Liver (tissue), 9 donors: ENCODE results near the gene OR5L2. TPM values are rescaled to one million over a fixed set of nuclear protein-coding genes. Genes with fewer than 3 reads are reported as not detected.

Experiments
- DNase-seq: peaks from one replicate; pipeline ENCODE4 v3.0.0-alpha.2; 2017; ENCODE audit warnings: low spot score
- H3K27ac ChIP-seq, 2 donors: one replicate each; pipeline ENCODE4 v1.7.0; 2013; ENCODE audit warnings: inconsistent platforms in 2 of 2, low read length in 2 of 2, control low read depth in 1 of 2, low read depth in 1 of 2, mild to moderate bottlenecking in 1 of 2
- H3K27me3 ChIP-seq, 4 donors: one replicate each; pipeline versions ENCODE4 v1.6.1 to v1.7.0; 2013; ENCODE audit warnings: low read length in 3 of 4, inconsistent platforms in 1 of 4, mild to moderate bottlenecking in 1 of 4, moderate library complexity in 1 of 4; ENCODE audit not compliant: control insufficient read depth in 4 of 4, insufficient read depth in 4 of 4
- H3K36me3 ChIP-seq, 4 donors: one replicate each; pipeline versions ENCODE4 v1.6.1 to v1.7.0; 2013; ENCODE audit warnings: low read length in 3 of 4, mild to moderate bottlenecking in 3 of 4, low read depth in 1 of 4, moderate library complexity in 1 of 4; ENCODE audit not compliant: control insufficient read depth in 4 of 4, insufficient read depth in 3 of 4
- H3K4me1 ChIP-seq, 4 donors: one replicate each; pipeline versions ENCODE4 v1.6.1 to v1.7.0; 2013; ENCODE audit warnings: low read length in 3 of 4, mild to moderate bottlenecking in 3 of 4, moderate library complexity in 1 of 4; ENCODE audit not compliant: control insufficient read depth in 4 of 4, insufficient read depth in 4 of 4
- H3K4me3 ChIP-seq, 3 donors: one replicate each; pipeline versions ENCODE4 v1.6.1 to v1.7.0; 2013; ENCODE audit warnings: low read length in 3 of 3, control low read depth in 1 of 3, low read depth in 1 of 3, mild to moderate bottlenecking in 1 of 3
- H3K9ac ChIP-seq, 2 donors: one replicate each; pipeline ENCODE4 v1.7.0; 2013; ENCODE audit warnings: low read length in 2 of 2, mild to moderate bottlenecking in 2 of 2, moderate library complexity in 2 of 2, control low read depth in 1 of 2, low read depth in 1 of 2
- H3K9me3 ChIP-seq, 4 donors: one replicate each; pipeline versions ENCODE4 v1.6.1 to v1.7.0; 2013; ENCODE audit warnings: low read length in 3 of 4; ENCODE audit not compliant: control insufficient read depth in 4 of 4
- ATF3 ChIP-seq: IDR thresholded peaks from 2 replicates; pipeline ENCODE4 v1.6.1; 2016; ENCODE audit warnings: antibody characterized with exemption
- CTCF ChIP-seq: fragments of 150-350 bp; IDR thresholded peaks from 2 replicates; pipeline ENCODE4 v1.5.1; 2017; ENCODE audit warnings: improper control_type of control experiment, low read depth, low read length; ENCODE audit not compliant: missing input control
- EGR1 ChIP-seq, 2 donors: IDR thresholded peaks; 2 replicates each; pipeline ENCODE4 v1.6.1; 2016 to 2018; ENCODE audit warnings: antibody characterized with exemption in 2 of 2, low read depth in 2 of 2
- FOXA1 ChIP-seq: IDR thresholded peaks from 2 replicates; pipeline ENCODE4 v1.6.1; 2016; ENCODE audit warnings: antibody characterized with exemption
- FOXA2 ChIP-seq: IDR thresholded peaks from 2 replicates; pipeline ENCODE4 v1.6.1; 2016; ENCODE audit warnings: antibody characterized with exemption
- GABPA ChIP-seq, 2 donors: IDR thresholded peaks in 1 of 2; conservative IDR thresholded peaks in 1 of 2; 2 replicates each; pipeline ENCODE4 v1.6.1; 2016; ENCODE audit warnings: antibody characterized with exemption in 2 of 2, mild to moderate bottlenecking in 1 of 2, moderate library complexity in 1 of 2
- HNF4A ChIP-seq, 2 donors: conservative IDR thresholded peaks; 2 replicates each; pipeline ENCODE4 v1.6.1; 2016; ENCODE audit warnings: antibody characterized with exemption in 2 of 2, mild to moderate bottlenecking in 2 of 2
- HNF4G ChIP-seq: IDR thresholded peaks from 2 replicates; pipeline ENCODE4 v1.6.1; 2016; ENCODE audit warnings: antibody characterized with exemption
- JUND ChIP-seq, 2 donors: IDR thresholded peaks; 2 replicates each; pipeline ENCODE4 v1.6.1; 2016; ENCODE audit warnings: antibody characterized with exemption in 2 of 2
- MAX ChIP-seq: IDR thresholded peaks from 2 replicates; pipeline ENCODE4 v1.6.1; 2016; ENCODE audit warnings: antibody characterized with exemption
- NR2F2 ChIP-seq: IDR thresholded peaks from 2 replicates; pipeline ENCODE4 v1.6.1; 2016; ENCODE audit warnings: antibody characterized with exemption
- RAD21 ChIP-seq, 2 donors: IDR thresholded peaks; 2 replicates each; pipeline ENCODE4 v1.6.1; 2016; ENCODE audit warnings: antibody characterized with exemption in 2 of 2, mild to moderate bottlenecking in 2 of 2
- REST ChIP-seq: IDR thresholded peaks from 2 replicates; pipeline ENCODE4 v1.6.1; 2016; ENCODE audit warnings: antibody characterized with exemption, mild to moderate bottlenecking
- RXRA ChIP-seq, 2 donors: IDR thresholded peaks; 2 replicates each; pipeline ENCODE4 v1.6.1; 2017 to 2018; ENCODE audit warnings: antibody characterized with exemption in 2 of 2, mild to moderate bottlenecking in 1 of 2
- TAF1 ChIP-seq: conservative IDR thresholded peaks from 2 replicates; pipeline ENCODE4 v1.6.1; 2016; ENCODE audit warnings: antibody characterized with exemption, mild to moderate bottlenecking
- YY1 ChIP-seq: IDR thresholded peaks from 2 replicates; pipeline ENCODE4 v1.6.1; 2016; ENCODE audit warnings: antibody characterized with exemption, mild to moderate bottlenecking
- ZBTB33 ChIP-seq: IDR thresholded peaks from 2 replicates; pipeline ENCODE4 v1.6.1; 2016; ENCODE audit warnings: antibody characterized with exemption
- WGBS: extraction: QIAGEN DNeasy Blood & Tissue Kit; methylation state at CpG from one replicate; pipeline ENCODE4 v1.1.7; 2013; 5-methylcytosine and 5-hydroxymethylcytosine counted together
- polyA plus RNA-seq, 2 donors: library from polyadenylated mRNA; stranded (reverse) in 1 of 2; unstranded in 1 of 2; fragments of 200-250 nt in 1 of 2; fragments of >200 nt in 1 of 2; fragmentation: Nextera tagmentation in 1 of 2; extraction: Ambion mirVana in 1 of 2; gene quantifications; one replicate each; pipeline versions ENCODE4 v1.2.1 to v1.2.3, GENCODE V29; 2013 to 2015
- total RNA-seq, 2 donors: library from RNA; depleted of rRNA; stranded (reverse); fragments of >200 nt; gene quantifications; one replicate each; pipeline ENCODE4 v1.2.3, GENCODE V29; 2014
- donor health status: healthy.
- donor health status: healthy.
- donor health status: healthy.
- donor health status: healthy.
- donor health status: healthy.

The OR5L2 gene
- total and polyA plus RNA-seq, 4 donors: not detected

GRCh38 chr11:55847453-55847852 is 20.4 kb downstream of the OR5L2 start:
- 30% methylated on average over 2 of the region's 2 CpGs for WGBS
- TF ChIP-seq ATF3 (no peak), EGR1 (IDR thresholded peaks at IDR 0.05; ENCODE audit: low read depth in 2 of 2) (no peak), RXRA (IDR thresholded peaks at IDR 0.05) (no peak), HNF4A (conservative IDR thresholded peaks at IDR 0.05) (no peak), GABPA (IDR thresholded peaks at IDR 0.05 in 1 of 2, conservative IDR thresholded peaks at IDR 0.05 in 1 of 2) (no peak), HNF4G (no peak), FOXA2 (no peak), TAF1 (no peak), RAD21 (IDR thresholded peaks at IDR 0.05) (no peak), FOXA1 (no peak), ZBTB33 (no peak), MAX (no peak), REST (no peak), NR2F2 (no peak), YY1 (no peak), CTCF (no peak)

GRCh38 chr11:55849037-55849436 is 22.0 kb downstream of the OR5L2 start:
- no peak overlapping the region for H3K27ac ChIP-seq
- H3K4me1 ChIP-seq: no peaks in the 10 kb centered on the region
- H3K27me3 ChIP-seq: no peaks in the 10 kb centered on the region
- DNase-seq: no peak
- no peaks in the 10 kb centered on the region for H3K36me3 ChIP-seq
- no peak overlapping the region for H3K4me3 ChIP-seq
- H3K9me3 ChIP-seq: no peaks in the 10 kb centered on the region
- H3K9ac ChIP-seq: no peak overlapping the region
- TF ChIP-seq ZBTB33 (no peak), MAX (no peak), ATF3 (no peak), TAF1 (no peak), GABPA (IDR thresholded peaks at IDR 0.05 in 1 of 2, conservative IDR thresholded peaks at IDR 0.05 in 1 of 2) (no peak), HNF4A (conservative IDR thresholded peaks at IDR 0.05) (no peak), REST (no peak), NR2F2 (no peak), FOXA2 (no peak), JUND (IDR thresholded peaks at IDR 0.05) (no peak), RXRA (IDR thresholded peaks at IDR 0.05) (no peak), YY1 (no peak)

More at GRCh38 chr11:55847453-55847852, 20.4 kb downstream of the OR5L2 start:
- Histone ChIP-seq H3K36me3 (no peaks in the 10 kb centered on the region), H3K27me3 (no peaks in the 10 kb centered on the region), H3K9ac (no peak overlapping the region), H3K4me1 (no peaks in the 10 kb centered on the region), H3K27ac (no peak overlapping the region), H3K4me3 (no peak overlapping the region), H3K9me3 (no peaks in the 10 kb centered on the region)
- no peak for DNase-seq
